ENCODE data around the gene SLFNL1. TPM values are rescaled to one million over a fixed set of nuclear protein-coding genes. Genes with fewer than 3 reads are reported as not detected.

The SLFNL1 gene
- total and polyA plus RNA-seq, 2 donors (not counting 1 experiment from before 2014, with no cell fraction given): 0.18 to 1.2 TPM

- WGBS (ENCODE audit: insufficient coverage): 100% methylated on average over 2 of the region's 5 CpGs
- TF ChIP-seq CTCF (IDR thresholded peaks at IDR 0.05) (no peak), EZH2 (IDR thresholded peaks at IDR 0.05; ENCODE audit: borderline replicate concordance, insufficient read depth, low read depth, low read length, poor library complexity, severe bottlenecking) (no peak)
- Mint-ChIP-seq H3K27me3 (no peaks in the 10 kb centered on the region), H3K9me3 (ENCODE audit: insufficient read depth) (no peaks in the 10 kb centered on the region), H3K27ac (no peak overlapping the region), H3K4me3 (no peak overlapping the region), H3K4me1 (peaks cover 17% of the 10 kb centered on the region)
- Histone ChIP-seq H3K4me1 (ENCODE audit: control insufficient read depth in 2 of 2, insufficient read depth in 2 of 2, low read length in 2 of 2) (peaks cover 6 to 13% of the 10 kb centered on the region in 2 donors), H3K4me2 (replicated peaks; ENCODE audit: low read depth, low read length, poor library complexity, severe bottlenecking) (no peak overlapping the region), H3K27ac (ENCODE audit: low read length in 2 of 2) (no peak overlapping the region), H3K9ac (ENCODE audit: low read length) (no peak overlapping the region), H3K4me3 (ENCODE audit: control extremely low read depth in 1 of 5, extremely low read depth in 1 of 5, insufficient read depth in 1 of 5, low read depth in 2 of 5, low read length in 4 of 5) (no peak overlapping the region), H3K79me2 (ENCODE audit: control insufficient read depth, insufficient read depth, low read length) (no peaks in the 10 kb centered on the region), H3K9me3 (ENCODE audit: control extremely low read depth in 1 of 3, control insufficient read depth in 2 of 3, insufficient read depth in 1 of 3, low read length in 2 of 3) (no peaks in the 10 kb centered on the region), H3K27me3 (replicated peaks in 1 of 4; ENCODE audit: control extremely low read depth in 1 of 4, control insufficient read depth in 3 of 4, insufficient read depth in 4 of 4, low read length in 3 of 4) (no peaks in the 10 kb centered on the region), H3K36me3 (replicated peaks in 1 of 2; ENCODE audit: control extremely low read depth in 1 of 2, control insufficient read depth in 1 of 2, extremely low read depth in 1 of 2, insufficient read depth in 2 of 2, low read length in 1 of 2) (peaks cover 2 to 75% of the 10 kb centered on the region in 2 experiments), H4K20me1 (ENCODE audit: control insufficient read depth, insufficient read depth, low read length, poor library complexity, severe bottlenecking) (no peaks in the 10 kb centered on the region), H2AFZ (ENCODE audit: insufficient read depth, low read depth, low read length, poor library complexity, severe bottlenecking) (no peak overlapping the region)
- DNase-seq: no peak
- no peak for ATAC-seq (ENCODE audit: low read depth)
- ChIA-PET POLR2A (no interaction called here), CTCF (no interaction called here)
- intact Hi-C loops (cut with micrococcal nuclease): no loop called here
Observed at GRCh38 chr1:41005876-41006275, 15.6 kb downstream of the SLFNL1 start.

- Histone ChIP-seq H3K27ac (ENCODE audit: low read length in 2 of 2) (no peak overlapping the region), H2AFZ (ENCODE audit: insufficient read depth, low read depth, low read length, poor library complexity, severe bottlenecking) (peak overlapping the region; percentile 14), H4K20me1 (ENCODE audit: control insufficient read depth, insufficient read depth, low read length, poor library complexity, severe bottlenecking) (no peaks in the 10 kb centered on the region), H3K27me3 (replicated peaks in 1 of 4; ENCODE audit: control extremely low read depth in 1 of 4, control insufficient read depth in 3 of 4, insufficient read depth in 4 of 4, low read length in 3 of 4) (no peaks in the 10 kb centered on the region), H3K4me2 (replicated peaks; ENCODE audit: low read depth, low read length, poor library complexity, severe bottlenecking) (no peak overlapping the region), H3K79me2 (ENCODE audit: control insufficient read depth, insufficient read depth, low read length) (no peaks in the 10 kb centered on the region), H3K4me3 (ENCODE audit: control extremely low read depth in 1 of 5, extremely low read depth in 1 of 5, insufficient read depth in 1 of 5, low read depth in 2 of 5, low read length in 4 of 5) (no peak overlapping the region), H3K9ac (ENCODE audit: low read length) (no peak overlapping the region), H3K4me1 (ENCODE audit: control insufficient read depth in 2 of 2, insufficient read depth in 2 of 2, low read length in 2 of 2) (peaks cover 6 to 13% of the 10 kb centered on the region in 2 donors), H3K36me3 (replicated peaks in 1 of 2; ENCODE audit: control extremely low read depth in 1 of 2, control insufficient read depth in 1 of 2, extremely low read depth in 1 of 2, insufficient read depth in 2 of 2, low read length in 1 of 2) (peaks cover 0 to 73% of the 10 kb centered on the region in 2 experiments), H3K9me3 (ENCODE audit: control extremely low read depth in 1 of 3, control insufficient read depth in 2 of 3, insufficient read depth in 1 of 3, low read length in 2 of 3) (no peaks in the 10 kb centered on the region)
- 21% methylated on average over 10 of the region's 11 CpGs for WGBS (ENCODE audit: insufficient coverage)
- TF ChIP-seq CTCF (IDR thresholded peaks at IDR 0.05): peak; percentile 55
- no peak for TF ChIP-seq EZH2 (IDR thresholded peaks at IDR 0.05; ENCODE audit: borderline replicate concordance, insufficient read depth, low read depth, low read length, poor library complexity, severe bottlenecking)
- intact Hi-C loops (cut with micrococcal nuclease): loop anchor here (1.0 kb wide), 1 partner anchor 24 kb away; the partner anchor contains the start of gene CTPS1
- peaks cover 17% of the 10 kb centered on the region for H3K4me1 Mint-ChIP-seq
- H3K27ac Mint-ChIP-seq: peak overlapping the region; percentile 22
- no peak overlapping the region for H3K4me3 Mint-ChIP-seq
- ChIA-PET POLR2A (no interaction called here), CTCF (interaction anchor here (0.9 to 1.8 kb wide), 8 partner anchors 8 to 230 kb away, joined by 3 to 6 read pairs (median 4); partner anchors contain the start of gene CTPS1)
- ATAC-seq (ENCODE audit: low read depth): peak; percentile 96
- no peaks in the 10 kb centered on the region for H3K9me3 Mint-ChIP-seq (ENCODE audit: insufficient read depth)
- DNase-seq: peak; percentile 83
- no peaks in the 10 kb centered on the region for H3K27me3 Mint-ChIP-seq
Observed at GRCh38 chr1:41003640-41004220, 17.8 kb downstream of the SLFNL1 start.

Measured in B cell (primary cell).